Right lobe of liver (tissue), 4 donors: ENCODE data around the gene SPEF2.

ENCODE experiments used
- POLR2A ChIP-seq: fragments of 450-650 bp; IDR thresholded peaks from one replicate; pipeline ENCODE4 v1.6.1; 2017; ENCODE audit warnings: antibody characterized with exemption, mild to moderate bottlenecking
- TF ChIP-seq, protein P1 (sequence below), 4 donors: fragments of 200-600 bp in 3 of 4; fragments of 450-650 bp in 1 of 4; IDR thresholded peaks; one replicate each; pipeline versions ENCODE4 v1.5.1 to v1.8.0; 2016 to 2022; ENCODE audit warnings: antibody characterized with exemption in 4 of 4, mild to moderate bottlenecking in 2 of 4
- donor health status: DM: no; HTN: no; CAD: no.
- donor health status: DM: no; HTN: no; CAD: no.
- donor health status: DM: no; HTN: yes; CAD: no.

GRCh38 chr5:35679357-35679756 lies 61.7 kb downstream of the SPEF2 start:
- TF ChIP-seq, protein P1, sequence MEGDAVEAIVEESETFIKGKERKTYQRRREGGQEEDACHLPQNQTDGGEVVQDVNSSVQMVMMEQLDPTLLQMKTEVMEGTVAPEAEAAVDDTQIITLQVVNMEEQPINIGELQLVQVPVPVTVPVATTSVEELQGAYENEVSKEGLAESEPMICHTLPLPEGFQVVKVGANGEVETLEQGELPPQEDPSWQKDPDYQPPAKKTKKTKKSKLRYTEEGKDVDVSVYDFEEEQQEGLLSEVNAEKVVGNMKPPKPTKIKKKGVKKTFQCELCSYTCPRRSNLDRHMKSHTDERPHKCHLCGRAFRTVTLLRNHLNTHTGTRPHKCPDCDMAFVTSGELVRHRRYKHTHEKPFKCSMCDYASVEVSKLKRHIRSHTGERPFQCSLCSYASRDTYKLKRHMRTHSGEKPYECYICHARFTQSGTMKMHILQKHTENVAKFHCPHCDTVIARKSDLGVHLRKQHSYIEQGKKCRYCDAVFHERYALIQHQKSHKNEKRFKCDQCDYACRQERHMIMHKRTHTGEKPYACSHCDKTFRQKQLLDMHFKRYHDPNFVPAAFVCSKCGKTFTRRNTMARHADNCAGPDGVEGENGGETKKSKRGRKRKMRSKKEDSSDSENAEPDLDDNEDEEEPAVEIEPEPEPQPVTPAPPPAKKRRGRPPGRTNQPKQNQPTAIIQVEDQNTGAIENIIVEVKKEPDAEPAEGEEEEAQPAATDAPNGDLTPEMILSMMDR (IDR thresholded peaks at IDR 0.05) = no peak
- TF ChIP-seq POLR2A = no peak
